OCI-LY3 (cell line): ENCODE results near the gene UTY.

Source experiments
- H2AFZ ChIP-seq: fragments of 200-600, 300-600 bp; shearing (Covaris generic); 2 replicates; pipeline ENCODE4 v1.6.0; 2014; ENCODE audit warnings: antibody characterized with exemption, low read depth, low read length
- H3K27ac ChIP-seq: fragments of 200-600, 300-600 bp; sonication (generic); 2 replicates; pipeline ENCODE4 v1.5.1; 2014; ENCODE audit warnings: mild to moderate bottlenecking, low read length, moderate library complexity, mixed read lengths
- H3K27me3 ChIP-seq: fragments of 200-600, 300-600 bp; sonication (generic); 2 replicates; pipeline ENCODE4 v1.6.1; 2014; ENCODE audit warnings: low read depth, low read length, mixed read lengths
- H3K36me3 ChIP-seq: fragments of 200-600, 300-600 bp; sonication (generic); replicated peaks from 2 replicates; pipeline ENCODE3; 2014; ENCODE audit warnings: low read depth, low read length, mixed read lengths
- H3K4me1 ChIP-seq: fragments of 300-600, 200-600 bp; sonication (generic); 2 replicates; pipeline ENCODE4 v1.6.1; 2014; ENCODE audit warnings: low read length, mixed read lengths
- H3K4me2 ChIP-seq: fragments of 200-600, 300-600 bp; sonication (generic); 2 replicates; pipeline ENCODE4 v1.6.1; 2014; ENCODE audit warnings: low read length, mixed read lengths
- H3K4me3 ChIP-seq: fragments of 300-600, 200-600 bp; sonication (generic); 2 replicates; pipeline ENCODE4 v1.5.1; 2014; ENCODE audit warnings: antibody characterized with exemption, mild to moderate bottlenecking, low read length, moderate library complexity
- H3K79me2 ChIP-seq: fragments of 300-600, 200-600 bp; shearing (Covaris generic); 2 replicates; pipeline ENCODE4 v1.6.1; 2014; ENCODE audit warnings: mild to moderate bottlenecking, low read length, mixed read lengths
- H3K9ac ChIP-seq: fragments of 300-600, 200-600 bp; shearing (Covaris generic); 2 replicates; pipeline ENCODE4 v1.6.0; 2014; ENCODE audit warnings: mild to moderate bottlenecking, low read length, moderate library complexity
- H3K9me3 ChIP-seq: fragments of 200-600, 300-600 bp; shearing (Covaris generic); 2 replicates; pipeline ENCODE4 v1.6.1; 2014; ENCODE audit warnings: low read length, mixed read lengths; ENCODE audit not compliant: insufficient read depth
- H4K20me1 ChIP-seq: fragments of 200-600, 300-600 bp; sonication (generic); 2 replicates; pipeline ENCODE4 v1.6.1; 2016; ENCODE audit warnings: low read length, mixed read lengths; ENCODE audit not compliant: insufficient read depth
- CTCF ChIP-seq: fragments of 200-600, 300-600 bp; sonication (generic); IDR thresholded peaks from 2 replicates; pipeline ENCODE4 v1.5.1; 2014; ENCODE audit warnings: antibody characterized with exemption, low read length, low read depth
- EZH2phosphoT487 ChIP-seq: fragments of 200-600 bp; shearing (Covaris generic); IDR thresholded peaks from 2 replicates; pipeline ENCODE4 v1.6.1; 2018; ENCODE audit warnings: antibody characterized with exemption, mixed run types, low read depth

Gene UTY

GRCh38 chrY:13370868-13371800 lies 108.7 kb downstream of the UTY start:
- Histone ChIP-seq H3K79me2 (peaks cover 29% of the 10 kb centered on the region; the same call in 1 of the 2 replicates), H3K27ac (peak overlapping the region; percentile 89)
- no peak for TF ChIP-seq EZH2phosphoT487
- TF ChIP-seq CTCF, result no peak

DNA sequence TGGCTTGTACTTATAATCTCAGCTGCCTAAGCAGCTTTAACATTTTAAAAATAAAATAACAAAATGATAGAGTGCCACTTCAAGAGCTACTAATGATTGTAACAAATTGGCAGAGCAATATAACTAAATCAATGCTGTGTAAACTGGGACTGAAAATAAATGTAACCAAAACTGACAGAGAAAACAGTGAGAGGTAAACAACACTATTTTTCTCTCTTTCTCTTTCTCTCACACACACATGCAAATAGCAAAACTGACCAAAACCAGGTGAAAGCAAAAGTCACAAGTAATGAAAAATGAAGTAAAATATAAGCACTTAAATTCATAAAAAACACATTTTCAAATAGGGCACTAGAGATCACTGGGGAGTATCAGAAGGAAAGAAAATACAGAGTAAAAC lies 109.6 kb downstream of the UTY start:
- peak overlapping the region; percentile 88 for H3K4me2 ChIP-seq
- H4K20me1 ChIP-seq, result no peaks in the 10 kb centered on the region
- peak overlapping the region; percentile 89 for H3K27ac ChIP-seq
- H3K79me2 ChIP-seq, result peaks cover 27% of the 10 kb centered on the region; the same call in 1 of the 2 replicates
- H2AFZ ChIP-seq, result no peak overlapping the region
- no peaks in the 10 kb centered on the region for H3K9me3 ChIP-seq
- H3K9ac ChIP-seq, result peak overlapping the region; percentile 62
- H3K4me1 ChIP-seq, result peaks cover 69% of the 10 kb centered on the region
- no peaks in the 10 kb centered on the region for H3K36me3 ChIP-seq
- no peaks in the 10 kb centered on the region for H3K27me3 ChIP-seq
- peak overlapping the region; percentile 65 for H3K4me3 ChIP-seq
- TF ChIP-seq EZH2phosphoT487 (no peak), CTCF (no peak)

More at GRCh38 chrY:13370868-13371800, 108.7 kb downstream of the UTY start:
- Histone ChIP-seq H3K9ac (peak overlapping the region; percentile 62), H4K20me1 (no peaks in the 10 kb centered on the region), H3K4me3 (peak overlapping the region; percentile 65), H2AFZ (no peak overlapping the region), H3K36me3 (no peaks in the 10 kb centered on the region), H3K4me2 (peak overlapping the region; percentile 88), H3K9me3 (no peaks in the 10 kb centered on the region), H3K27me3 (no peaks in the 10 kb centered on the region), H3K4me1 (peaks cover 76% of the 10 kb centered on the region)

- H3K36me3 ChIP-seq, result peaks cover under 1% of the 10 kb centered on the region
- H3K27me3 ChIP-seq, result no peaks in the 10 kb centered on the region
- H3K27ac ChIP-seq, result peak overlapping the region; percentile 60
- peaks cover 23% of the 10 kb centered on the region; the same call in 1 of the 2 replicates for H3K79me2 ChIP-seq
- H3K9ac ChIP-seq, result peak overlapping the region; percentile 39
- H3K9me3 ChIP-seq, result no peaks in the 10 kb centered on the region
- no peak overlapping the region for H2AFZ ChIP-seq
- H3K4me1 ChIP-seq, result peaks cover 58% of the 10 kb centered on the region
- no peak for TF ChIP-seq EZH2phosphoT487
- no peak for TF ChIP-seq CTCF
- peak overlapping the region; percentile 69 for H3K4me2 ChIP-seq
- no peaks in the 10 kb centered on the region for H4K20me1 ChIP-seq
- peak overlapping the region; percentile 58 for H3K4me3 ChIP-seq
These were observed 111.4 kb downstream of the UTY start for GRCh38 chrY:13368513-13368845.

DNA sequence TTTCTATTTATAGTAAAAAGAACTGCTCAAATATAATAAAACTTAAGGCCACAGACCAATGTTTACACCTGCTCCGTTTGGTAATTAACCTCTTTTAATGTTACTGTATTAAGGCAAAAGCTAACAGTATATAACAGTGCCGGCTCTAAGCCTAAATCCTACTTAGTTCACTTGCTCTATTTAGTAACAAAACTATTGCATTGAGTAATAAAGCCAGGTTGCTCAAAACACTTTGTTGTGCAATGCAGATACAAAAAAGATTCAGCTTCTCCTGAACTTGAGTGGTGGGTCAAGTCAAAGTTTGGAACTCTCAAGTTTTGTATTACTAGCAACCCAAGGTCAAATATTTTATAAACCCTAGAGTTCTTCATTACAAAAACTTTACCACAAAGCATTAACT lies 116.2 kb downstream of the UTY start:
- no peaks in the 10 kb centered on the region for H3K9me3 ChIP-seq
- TF ChIP-seq CTCF (no peak), EZH2phosphoT487 (no peak)
- peaks cover 14% of the 10 kb centered on the region for H3K36me3 ChIP-seq
- peaks cover 20% of the 10 kb centered on the region; the same call in 1 of the 2 replicates for H3K79me2 ChIP-seq
- no peak overlapping the region for H3K4me2 ChIP-seq
- no peaks in the 10 kb centered on the region for H3K27me3 ChIP-seq
- peaks cover 39% of the 10 kb centered on the region for H3K4me1 ChIP-seq
- H3K4me3 ChIP-seq, result no peak overlapping the region
- no peaks in the 10 kb centered on the region for H4K20me1 ChIP-seq
- no peak overlapping the region for H3K9ac ChIP-seq
- H3K27ac ChIP-seq, result no peak overlapping the region
- H2AFZ ChIP-seq, result no peak overlapping the region
